ENCODE measurements around the gene CCDC175. TPM values are rescaled to one million over a fixed set of nuclear protein-coding genes. Genes with fewer than 3 reads are reported as not detected.

Gene CCDC175
- total and polyA plus RNA-seq, 2 experiments from 2014 or later = not detected

GRCh38 chr14:59465316-59466135, 111.1 kb downstream of the CCDC175 start, which contains the start of gene GPR135:
TSS of gene GPR135 (minus strand) at chr14:59465380. CDS start at chr14:59465226, 154 bp downstream.
- DNase-seq (ENCODE audit: low spot score) = no peak
- Histone ChIP-seq H3K9me3 (ENCODE audit: low read depth) (no peaks in the 10 kb centered on the region), H3K4me3 (peak within 1 kb of the TSS; percentile 60), H3K27me3 (no peaks in the 10 kb centered on the region), H3K4me2 (peak within 1 kb of the TSS; percentile 99), H3K36me3 (replicated peaks; ENCODE audit: insufficient read depth, low read depth) (no peaks in the 10 kb centered on the region), H3K4me1 (ENCODE audit: insufficient read depth) (peaks cover 9% of the 10 kb centered on the region), H2AFZ (peak within 1 kb of the TSS; percentile 86), H3K27ac (no peak within 1 kb of the TSS), H3K79me2 (no peaks in the 10 kb centered on the region), H4K20me1 (ENCODE audit: insufficient read depth, poor library complexity, severe bottlenecking) (no peaks in the 10 kb centered on the region), H3K9me2 (replicated peaks; ENCODE audit: insufficient read depth) (no peaks in the 10 kb centered on the region)
- TF ChIP-seq EZH2 (IDR thresholded peaks at IDR 0.05; ENCODE audit: borderline replicate concordance) = no peak
- TF ChIP-seq, protein P1, sequence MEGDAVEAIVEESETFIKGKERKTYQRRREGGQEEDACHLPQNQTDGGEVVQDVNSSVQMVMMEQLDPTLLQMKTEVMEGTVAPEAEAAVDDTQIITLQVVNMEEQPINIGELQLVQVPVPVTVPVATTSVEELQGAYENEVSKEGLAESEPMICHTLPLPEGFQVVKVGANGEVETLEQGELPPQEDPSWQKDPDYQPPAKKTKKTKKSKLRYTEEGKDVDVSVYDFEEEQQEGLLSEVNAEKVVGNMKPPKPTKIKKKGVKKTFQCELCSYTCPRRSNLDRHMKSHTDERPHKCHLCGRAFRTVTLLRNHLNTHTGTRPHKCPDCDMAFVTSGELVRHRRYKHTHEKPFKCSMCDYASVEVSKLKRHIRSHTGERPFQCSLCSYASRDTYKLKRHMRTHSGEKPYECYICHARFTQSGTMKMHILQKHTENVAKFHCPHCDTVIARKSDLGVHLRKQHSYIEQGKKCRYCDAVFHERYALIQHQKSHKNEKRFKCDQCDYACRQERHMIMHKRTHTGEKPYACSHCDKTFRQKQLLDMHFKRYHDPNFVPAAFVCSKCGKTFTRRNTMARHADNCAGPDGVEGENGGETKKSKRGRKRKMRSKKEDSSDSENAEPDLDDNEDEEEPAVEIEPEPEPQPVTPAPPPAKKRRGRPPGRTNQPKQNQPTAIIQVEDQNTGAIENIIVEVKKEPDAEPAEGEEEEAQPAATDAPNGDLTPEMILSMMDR (IDR thresholded peaks at IDR 0.05; ENCODE audit: poor library complexity) = no peak
- no peak for TF ChIP-seq EZH2phosphoT487 (IDR thresholded peaks at IDR 0.05; ENCODE audit: low read depth, severe bottlenecking, unreplicated experiment)
- WGBS (ENCODE audit: low lambda C conversion rate, missing lambda C conversion rate) = 33% methylated on average over 27 of the region's 40 CpGs

- Histone ChIP-seq H3K4me2 (peak overlapping the region; percentile 99), H2AFZ (peak overlapping the region; percentile 86), H3K36me3 (replicated peaks; ENCODE audit: insufficient read depth, low read depth) (no peaks in the 10 kb centered on the region), H3K79me2 (no peaks in the 10 kb centered on the region), H4K20me1 (ENCODE audit: insufficient read depth, poor library complexity, severe bottlenecking) (no peaks in the 10 kb centered on the region), H3K4me1 (ENCODE audit: insufficient read depth) (peaks cover 9% of the 10 kb centered on the region), H3K9me2 (replicated peaks; ENCODE audit: insufficient read depth) (no peaks in the 10 kb centered on the region), H3K27me3 (no peaks in the 10 kb centered on the region), H3K27ac (no peak overlapping the region), H3K9me3 (ENCODE audit: low read depth) (no peaks in the 10 kb centered on the region), H3K4me3 (peak overlapping the region; percentile 60)
- WGBS (ENCODE audit: low lambda C conversion rate, missing lambda C conversion rate) = 1% methylated on average over 86 of the region's 105 CpGs
- TF ChIP-seq EZH2 (IDR thresholded peaks at IDR 0.05; ENCODE audit: borderline replicate concordance) (no peak), EZH2phosphoT487 (IDR thresholded peaks at IDR 0.05; ENCODE audit: low read depth, severe bottlenecking, unreplicated experiment) (no peak)
- TF ChIP-seq, protein P1 (IDR thresholded peaks at IDR 0.05; ENCODE audit: poor library complexity) = no peak
- peak; percentile 81 for DNase-seq (ENCODE audit: low spot score)
These were observed 111.9 kb downstream of the CCDC175 start for GRCh38 chr14:59464486-59465315.

GRCh38 chr14:59463787-59464485, 112.7 kb downstream of the CCDC175 start:
- Histone ChIP-seq H4K20me1 (ENCODE audit: insufficient read depth, poor library complexity, severe bottlenecking) (no peaks in the 10 kb centered on the region), H3K79me2 (no peaks in the 10 kb centered on the region), H3K27me3 (no peaks in the 10 kb centered on the region), H3K4me2 (peak overlapping the region; percentile 99), H3K4me3 (peak overlapping the region; percentile 60), H3K9me2 (replicated peaks; ENCODE audit: insufficient read depth) (no peaks in the 10 kb centered on the region), H3K36me3 (replicated peaks; ENCODE audit: insufficient read depth, low read depth) (no peaks in the 10 kb centered on the region), H2AFZ (peak overlapping the region; percentile 86), H3K4me1 (ENCODE audit: insufficient read depth) (peaks cover 9% of the 10 kb centered on the region), H3K27ac (no peak overlapping the region), H3K9me3 (ENCODE audit: low read depth) (no peaks in the 10 kb centered on the region)
- TF ChIP-seq, protein P1 (IDR thresholded peaks at IDR 0.05; ENCODE audit: poor library complexity) = no peak
- TF ChIP-seq EZH2phosphoT487 (IDR thresholded peaks at IDR 0.05; ENCODE audit: low read depth, severe bottlenecking, unreplicated experiment) = no peak
- no peak for TF ChIP-seq EZH2 (IDR thresholded peaks at IDR 0.05; ENCODE audit: borderline replicate concordance)
- 50% methylated on average over 60 of the region's 60 CpGs for WGBS (ENCODE audit: low lambda C conversion rate, missing lambda C conversion rate)
- no peak for DNase-seq (ENCODE audit: low spot score)

Data from hepatocyte (in vitro differentiated cells).